GM18861 (cell line): ENCODE data around the gene MLYCD.

Experiments used
- ATAC-seq: cut with Tn5 transposase; IDR thresholded peaks from one replicate; pipeline ENCODE4 v1.9.1; 2021; ENCODE audit not compliant: unreplicated experiment

MLYCD gene

DNA sequence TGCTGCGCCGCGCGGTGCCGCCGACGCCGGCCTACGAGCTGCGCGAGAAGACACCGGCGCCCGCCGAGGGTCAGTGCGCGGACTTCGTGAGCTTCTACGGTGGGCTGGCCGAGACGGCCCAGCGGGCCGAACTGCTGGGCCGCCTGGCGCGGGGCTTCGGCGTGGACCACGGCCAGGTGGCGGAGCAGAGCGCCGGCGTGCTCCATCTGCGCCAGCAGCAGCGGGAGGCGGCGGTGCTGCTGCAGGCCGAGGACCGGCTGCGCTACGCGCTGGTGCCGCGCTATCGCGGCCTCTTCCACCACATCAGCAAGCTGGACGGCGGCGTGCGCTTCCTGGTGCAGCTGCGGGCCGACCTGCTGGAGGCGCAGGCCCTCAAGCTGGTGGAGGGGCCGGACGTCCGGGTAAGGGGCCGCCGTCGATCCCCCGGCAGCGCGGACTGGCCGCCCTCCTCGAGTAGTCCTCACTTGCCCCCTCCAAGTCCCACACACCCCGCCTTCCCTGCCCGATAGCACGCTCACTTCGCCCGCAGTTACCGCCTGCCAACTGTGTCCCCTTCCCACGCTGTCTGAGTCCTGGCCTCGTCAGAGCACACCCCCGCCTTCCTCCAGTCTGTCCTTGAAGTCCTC, 470 bp downstream of the MLYCD start:
- peak; percentile 46 for ATAC-seq

DNA sequence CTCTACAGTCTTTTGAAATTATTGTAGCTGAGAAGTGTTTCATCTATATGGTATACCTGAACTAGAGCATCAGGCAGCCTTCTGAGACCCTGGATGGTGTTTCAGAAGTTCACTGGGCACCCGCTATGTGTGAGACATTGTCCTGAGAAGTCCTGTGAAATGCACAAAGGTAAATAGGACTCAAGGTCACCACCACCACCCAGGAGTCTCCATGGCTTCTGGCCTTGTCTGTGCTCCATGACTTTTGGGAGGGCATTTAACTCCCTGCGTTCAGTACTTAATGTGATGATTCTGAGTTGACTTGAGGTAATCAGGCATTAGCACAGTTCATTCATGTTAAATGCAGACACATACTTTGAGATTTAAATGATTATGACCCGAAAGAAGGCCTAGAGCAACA, 1.1 kb downstream of the MLYCD start:
- no peak for ATAC-seq

DNA sequence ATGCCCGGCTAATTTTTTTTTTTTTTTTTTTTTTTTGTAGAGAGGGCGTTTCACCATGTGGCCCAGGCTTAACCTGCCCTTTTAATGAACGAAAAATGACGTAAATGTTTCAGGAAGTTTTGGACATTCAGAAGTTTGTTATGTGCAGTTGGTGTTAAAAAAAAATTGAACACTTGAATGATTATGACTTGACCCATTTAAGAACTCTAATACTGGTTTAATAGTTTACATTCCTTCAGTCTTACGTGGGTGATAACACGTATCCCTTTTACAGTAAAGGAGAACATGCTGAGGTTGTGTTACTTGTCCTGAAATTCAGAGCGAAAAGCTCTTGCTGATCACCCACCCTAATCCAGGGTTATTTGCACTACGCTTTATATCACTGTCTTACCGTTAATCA, 1.7 kb downstream of the MLYCD start:
- no peak for ATAC-seq

DNA sequence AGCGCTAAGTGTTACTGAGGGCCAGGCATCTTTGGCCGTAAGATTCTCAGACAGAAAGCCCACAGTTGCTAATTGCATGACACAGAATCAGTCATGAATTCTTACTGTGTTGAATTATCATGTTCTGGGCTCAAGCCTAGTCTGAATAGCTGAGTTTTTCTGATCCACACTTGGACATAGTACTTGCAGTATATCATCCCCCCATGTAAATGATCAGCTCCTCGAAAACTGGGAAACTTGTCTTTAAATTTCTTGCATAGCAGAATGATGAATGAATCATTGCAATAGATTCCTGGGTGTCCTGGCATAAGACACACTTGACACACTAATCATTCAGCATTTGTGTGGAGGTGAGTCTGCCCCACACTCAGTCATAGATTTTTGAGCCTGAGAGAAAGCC, 2.2 kb downstream of the MLYCD start:
- no peak for ATAC-seq

DNA sequence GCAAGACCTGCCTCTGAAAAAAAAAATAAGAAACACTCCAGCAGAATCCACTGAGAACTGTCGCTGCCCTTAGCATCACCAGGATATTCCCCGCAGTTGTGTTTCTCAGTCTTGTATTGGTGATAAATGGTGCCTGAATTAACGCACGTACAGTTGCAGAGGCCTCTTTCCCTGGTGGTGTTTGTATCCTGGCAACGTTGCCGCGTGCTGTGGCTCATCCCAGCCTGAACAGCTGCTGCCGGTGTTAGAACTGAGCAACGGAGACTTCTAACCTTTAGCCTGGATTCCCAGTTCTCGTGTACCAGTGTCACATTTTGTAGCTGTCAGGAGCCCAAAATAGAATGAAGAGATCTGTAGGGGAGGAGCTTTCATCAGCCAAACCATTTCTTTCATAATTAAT, 4.8 kb downstream of the MLYCD start:
- ATAC-seq = no peak

DNA sequence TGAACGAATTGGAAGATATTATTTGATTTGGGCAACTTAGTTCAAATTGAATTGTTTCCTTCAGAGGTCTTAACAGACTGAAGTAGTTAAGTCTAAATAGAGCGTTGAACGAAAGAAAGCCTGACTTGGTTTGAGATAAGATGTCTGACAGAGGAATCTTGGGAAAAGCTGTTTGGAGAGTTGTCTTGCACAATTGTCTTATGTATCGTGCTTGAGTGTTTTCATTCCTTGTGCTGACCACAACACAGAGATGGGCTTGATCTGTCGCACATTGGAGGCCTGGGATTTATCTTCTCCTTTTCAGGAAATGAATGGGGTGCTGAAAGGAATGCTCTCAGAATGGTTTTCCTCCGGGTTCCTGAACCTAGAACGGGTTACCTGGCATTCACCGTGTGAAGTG, 7.8 kb downstream of the MLYCD start:
- no peak for ATAC-seq

DNA sequence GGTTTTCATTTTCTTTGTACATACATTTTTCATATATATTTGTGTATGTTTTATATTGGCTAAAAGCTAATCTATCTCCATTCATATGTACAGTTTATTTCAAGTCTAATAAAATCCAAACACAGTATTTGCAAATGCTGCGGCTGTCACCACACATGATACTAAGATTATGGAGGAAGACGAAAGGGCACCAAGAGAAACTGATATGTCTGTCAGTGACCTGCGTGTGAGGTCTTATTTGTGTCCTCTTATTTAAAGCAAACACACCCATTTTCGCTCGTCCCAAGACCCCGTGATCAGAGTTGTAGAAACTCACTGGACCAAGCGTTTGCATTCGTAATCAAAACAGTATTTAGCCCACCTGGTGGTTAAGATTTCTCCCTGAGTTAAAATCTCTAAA, 8.2 kb downstream of the MLYCD start:
- ATAC-seq = no peak

DNA sequence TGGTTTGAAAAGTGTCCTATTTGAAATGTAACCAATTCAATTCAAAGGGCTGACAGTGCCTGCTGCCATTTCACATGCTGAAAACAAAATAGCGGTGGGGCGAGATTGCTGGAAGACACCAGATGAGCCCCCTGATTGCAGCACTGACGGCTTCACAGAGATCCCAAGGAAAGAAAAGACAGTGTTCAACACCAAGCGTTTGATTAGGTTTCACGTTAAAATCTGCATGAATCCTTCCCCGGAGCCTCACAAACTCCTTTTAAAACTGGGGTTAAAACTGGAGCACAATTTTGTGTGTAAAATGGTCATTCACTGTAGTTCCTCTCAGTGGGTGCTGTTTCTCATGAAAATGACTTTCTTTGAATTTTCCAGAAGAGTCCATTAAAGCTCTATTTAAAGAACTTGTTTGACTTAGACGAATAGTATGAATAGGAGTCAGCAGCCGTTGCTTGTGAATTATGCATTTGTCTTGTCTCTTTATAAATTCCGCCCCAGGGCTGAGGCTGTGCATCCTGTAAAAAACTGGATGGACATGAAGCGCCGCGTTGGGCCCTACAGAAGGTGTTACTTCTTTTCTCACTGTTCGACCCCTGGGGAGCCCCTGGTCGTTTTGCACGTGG, 8.8 kb downstream of the MLYCD start:
- ATAC-seq = no peak

DNA sequence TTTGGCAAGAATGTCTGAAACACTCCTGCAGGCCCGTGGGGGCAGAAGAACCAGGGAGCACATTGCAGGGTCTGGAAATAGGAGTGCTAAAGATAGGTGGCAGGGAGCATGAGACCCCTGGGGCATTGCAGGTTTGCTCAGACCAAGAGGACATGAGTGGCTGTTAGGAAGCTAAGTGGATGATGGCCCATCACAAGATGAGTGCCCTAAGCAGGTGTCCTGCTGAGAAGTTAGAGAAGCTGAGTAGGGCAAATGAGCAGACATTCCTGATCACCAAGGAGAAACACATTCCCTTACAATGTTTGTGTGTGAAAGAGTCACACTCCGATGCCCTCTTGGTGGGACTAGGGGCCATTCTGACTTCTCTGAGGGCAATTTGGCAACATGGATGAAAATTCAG, 9.9 kb downstream of the MLYCD start:
- ATAC-seq = no peak

DNA sequence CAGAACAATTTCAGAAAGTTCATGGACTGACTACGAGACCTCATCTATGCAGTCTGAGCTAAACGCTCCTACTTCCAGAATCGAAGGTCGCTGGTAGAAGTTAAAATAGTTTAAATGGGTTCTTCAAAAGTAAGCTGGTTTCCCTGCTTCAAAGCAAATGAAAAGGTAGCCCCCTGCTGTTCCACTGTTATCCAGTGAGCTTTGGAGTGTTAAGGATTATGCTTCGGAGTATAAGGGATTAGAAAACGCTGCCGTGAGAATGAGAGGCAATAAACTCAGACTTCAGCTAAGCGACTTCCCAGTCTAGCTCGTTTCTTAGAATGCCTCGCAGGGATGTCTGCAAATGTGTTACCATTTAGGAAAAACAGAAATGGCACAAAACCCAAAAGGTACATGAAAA, 12.4 kb downstream of the MLYCD start:
- no peak for ATAC-seq

DNA sequence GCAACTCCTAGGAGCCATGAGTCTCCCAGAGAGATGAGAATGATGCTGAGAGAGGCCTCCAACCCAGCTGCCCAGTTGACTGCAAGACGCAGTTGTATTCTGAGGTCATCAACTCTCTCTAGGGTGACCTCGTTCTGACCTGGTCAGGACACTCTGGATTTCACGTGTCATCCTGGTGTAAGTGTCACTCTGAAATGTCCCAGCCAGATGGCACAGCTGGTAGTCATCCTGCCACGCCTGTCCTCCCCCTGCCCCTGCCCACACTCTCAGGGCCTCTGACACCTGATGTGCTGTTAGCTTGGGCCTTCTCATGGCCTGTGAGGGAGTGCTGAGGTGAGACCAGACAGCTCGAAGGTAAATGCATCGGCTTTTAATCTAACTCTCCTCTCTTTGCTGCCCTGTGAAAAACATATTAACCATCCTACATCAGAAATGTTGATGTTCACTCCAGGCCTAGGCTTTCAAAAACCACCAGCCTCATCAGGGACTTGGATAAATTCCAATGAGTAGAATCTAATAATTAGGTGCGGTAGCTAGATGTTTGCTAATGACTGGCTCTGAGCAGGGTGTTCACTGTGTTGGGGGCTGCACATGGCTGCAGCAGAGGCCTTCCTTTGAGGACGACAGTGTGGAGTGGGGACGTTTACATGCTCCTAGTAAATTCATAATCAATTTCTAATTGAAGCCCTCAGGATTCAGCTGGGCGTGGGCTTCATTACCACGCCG, 13.8 kb downstream of the MLYCD start:
- ATAC-seq = no peak

DNA sequence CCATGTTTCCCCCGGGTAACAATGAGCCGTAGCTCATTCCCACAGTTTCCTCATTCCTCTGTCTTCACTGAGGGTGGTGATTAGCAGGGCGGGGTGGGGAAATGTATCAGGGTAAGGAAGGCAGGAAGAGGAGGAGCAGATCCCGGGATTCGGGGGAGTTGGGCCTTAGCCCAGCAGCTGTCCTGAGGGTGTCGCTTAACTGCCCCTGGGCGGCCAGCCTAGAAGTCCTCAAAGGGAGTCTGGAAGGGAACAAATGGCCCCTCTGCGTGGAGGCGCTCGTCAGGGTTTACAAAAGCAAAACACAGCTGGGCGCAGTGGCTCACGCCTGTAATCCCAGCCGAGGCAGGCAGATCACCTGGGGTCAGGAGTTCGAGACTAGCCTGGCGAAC, 14.3 kb downstream of the MLYCD start:
- no peak for ATAC-seq

DNA sequence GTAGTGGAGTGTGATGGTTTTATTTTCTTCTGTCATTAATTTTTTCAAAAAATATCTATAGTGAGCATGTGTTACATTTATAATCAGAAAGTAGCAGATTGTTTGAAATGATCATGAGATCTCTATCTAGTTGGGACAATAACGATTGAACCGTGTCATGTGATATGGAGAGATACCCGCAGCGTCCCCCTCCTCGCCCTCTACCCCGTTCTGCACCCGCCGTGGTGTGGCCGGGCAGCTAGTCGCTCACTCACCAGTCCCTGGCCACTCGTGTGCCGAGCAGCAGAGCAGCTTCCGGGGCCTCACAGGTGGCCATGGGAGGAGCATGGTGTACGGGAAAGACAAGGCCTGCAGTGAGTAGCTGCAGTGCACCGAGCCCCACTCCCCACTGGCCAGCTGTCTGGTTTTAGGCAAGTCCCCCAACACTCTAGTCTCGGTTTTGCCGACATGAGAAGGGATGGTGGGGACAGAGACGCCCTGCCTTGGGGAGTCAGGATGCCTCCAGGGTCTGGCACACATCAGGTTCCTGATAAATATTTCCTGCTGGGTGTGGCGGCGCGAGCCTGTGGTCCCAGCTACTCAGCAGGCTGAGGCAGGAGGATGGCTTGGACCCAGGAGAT, 15.3 kb downstream of the MLYCD start:
- ATAC-seq = no peak

DNA sequence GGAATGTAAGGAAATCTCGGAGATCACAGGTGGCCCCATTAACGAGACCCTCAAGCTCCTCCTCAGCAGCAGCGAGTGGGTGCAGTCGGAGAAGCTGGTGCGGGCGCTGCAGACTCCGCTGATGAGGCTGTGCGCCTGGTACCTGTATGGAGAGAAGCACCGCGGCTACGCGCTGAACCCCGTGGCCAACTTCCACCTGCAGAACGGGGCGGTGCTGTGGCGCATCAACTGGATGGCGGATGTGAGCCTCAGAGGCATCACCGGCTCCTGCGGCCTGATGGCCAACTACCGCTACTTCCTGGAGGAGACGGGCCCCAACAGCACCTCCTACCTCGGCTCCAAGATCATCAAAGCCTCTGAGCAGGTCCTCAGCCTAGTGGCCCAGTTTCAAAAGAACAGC, 16.2 kb downstream of the MLYCD start:
- no peak for ATAC-seq

DNA sequence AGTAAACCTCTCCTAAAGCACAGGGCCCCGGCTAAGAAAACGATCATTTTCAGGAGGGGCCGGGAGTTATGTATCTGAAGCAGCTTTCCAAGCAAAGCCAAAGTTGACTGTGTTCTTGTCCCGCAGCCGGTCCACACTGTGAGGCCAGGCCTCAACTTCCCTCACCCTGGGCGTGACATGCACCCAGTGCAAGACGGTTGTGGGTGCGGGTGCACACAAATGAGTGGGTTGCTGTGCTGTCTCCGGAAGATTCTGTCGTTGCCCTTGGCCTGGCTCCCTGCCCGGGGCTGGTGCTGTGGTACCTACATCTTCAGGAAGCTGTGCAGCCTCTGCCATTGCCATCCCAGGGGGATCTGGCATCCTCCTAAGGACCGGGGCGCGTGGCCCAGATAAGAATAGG, 16.6 kb downstream of the MLYCD start:
- no peak for ATAC-seq

DNA sequence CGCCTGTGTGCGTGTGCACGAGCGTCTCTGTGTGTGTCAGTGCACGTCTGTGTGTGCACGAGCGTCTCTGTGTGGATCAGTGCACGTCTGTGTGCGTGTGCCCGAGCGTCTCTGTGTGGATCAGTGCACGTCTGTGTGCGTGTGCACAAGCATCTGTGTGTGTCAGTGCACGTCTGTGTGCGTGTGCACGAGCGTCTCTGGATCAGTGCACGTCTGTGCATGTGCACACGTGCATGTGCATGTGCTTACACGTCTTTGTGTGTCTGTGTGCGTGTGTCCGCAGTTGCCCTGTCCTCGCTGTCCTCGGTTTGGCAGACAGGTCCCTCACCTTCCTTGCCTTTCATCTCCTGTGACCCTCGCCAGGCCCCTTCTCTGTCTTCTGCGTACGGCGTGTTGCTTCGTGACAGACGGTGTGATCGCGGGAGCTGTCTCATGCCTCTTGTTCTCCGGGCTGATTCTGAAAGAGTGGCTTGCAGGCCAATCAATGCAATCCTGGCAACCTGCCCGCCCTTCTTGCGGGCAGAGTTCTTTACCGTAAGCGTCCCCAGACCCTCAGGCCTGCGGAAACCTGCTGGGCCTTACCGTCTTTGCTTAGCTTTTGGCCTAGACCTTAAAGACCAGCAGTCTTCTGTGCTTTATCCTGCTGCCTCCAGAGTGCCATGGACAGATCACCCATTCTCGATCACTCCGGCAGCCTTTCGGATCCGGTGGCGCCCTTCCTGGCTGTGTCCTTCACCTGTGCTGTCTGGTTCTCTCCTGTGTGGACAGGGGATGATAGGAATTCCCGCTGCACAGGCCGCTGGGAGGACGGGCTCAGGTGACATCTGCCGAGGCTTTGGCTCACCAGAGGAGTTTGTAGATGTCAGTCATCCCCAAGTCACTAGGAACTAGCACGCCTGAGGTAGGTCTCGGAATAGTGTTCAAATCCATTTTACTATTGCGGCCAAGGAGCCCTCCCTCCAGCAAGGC, 18.5 kb downstream of the MLYCD start:
- no peak for ATAC-seq

DNA sequence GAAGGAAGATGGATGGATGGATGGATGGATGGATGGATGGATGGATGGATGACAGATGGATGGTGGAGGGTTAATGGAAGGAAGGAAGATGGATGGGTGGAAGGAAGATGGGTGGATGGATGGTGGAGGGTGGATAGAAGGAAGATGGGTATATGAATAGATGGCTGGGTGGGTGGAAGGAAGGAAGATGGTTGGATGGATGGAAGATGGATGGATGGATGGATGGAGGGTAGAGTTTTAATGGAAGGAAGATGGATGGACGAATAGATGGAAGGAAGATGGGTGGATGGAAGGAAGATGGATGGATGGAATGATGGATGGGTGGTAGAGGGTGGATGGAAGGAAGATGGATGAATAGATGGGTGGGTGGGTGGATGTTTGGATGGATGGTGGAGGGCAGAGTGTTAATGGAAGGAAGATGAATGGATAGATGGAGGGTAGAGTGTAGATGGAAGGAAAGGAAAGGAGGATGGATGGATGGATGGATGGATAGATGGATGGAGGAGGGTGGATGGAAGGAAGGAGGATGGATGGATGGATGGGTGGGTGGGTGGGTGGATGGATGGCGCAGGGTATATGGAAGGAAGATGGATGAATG, 22.1 kb downstream of the MLYCD start:
- no peak for ATAC-seq

DNA sequence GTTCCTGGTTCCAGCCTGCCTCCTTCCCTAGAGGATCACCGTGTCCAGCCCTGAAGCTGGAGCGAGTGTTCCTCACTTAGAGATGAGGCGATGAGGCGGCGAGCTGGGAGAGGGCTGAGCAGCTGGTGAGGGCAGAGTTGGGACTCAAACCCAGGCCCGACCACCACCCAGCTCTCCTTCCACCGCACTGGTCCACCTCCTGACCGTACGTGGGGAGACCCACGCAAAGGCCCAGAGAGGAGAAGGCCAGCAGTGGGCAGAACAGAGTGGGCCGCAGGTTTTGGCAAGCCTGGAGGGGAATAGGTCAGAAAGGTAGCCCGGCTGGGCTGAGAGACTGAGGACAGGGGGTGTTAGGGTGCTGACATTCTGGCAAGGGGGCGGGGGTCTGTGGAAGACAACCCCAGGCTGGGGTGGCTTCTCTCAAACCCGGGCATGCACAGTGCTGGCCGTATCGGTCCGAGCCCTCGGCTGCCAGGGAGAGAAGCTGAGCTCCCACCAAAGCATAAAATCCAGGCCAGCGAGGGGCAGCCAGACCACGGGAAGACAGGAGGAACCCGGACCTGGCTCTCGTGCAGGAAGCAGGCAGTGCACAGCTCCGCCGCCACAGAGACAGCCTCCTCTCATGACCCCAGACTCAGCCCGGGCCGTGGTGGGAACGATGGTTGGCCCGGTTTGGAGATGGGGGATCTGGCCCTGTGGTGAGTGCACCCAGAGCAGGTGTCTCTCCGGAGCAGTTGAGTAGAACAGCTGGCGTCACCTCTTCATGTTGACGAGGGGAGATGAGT, 24.9 kb downstream of the MLYCD start:
- ATAC-seq = no peak

DNA sequence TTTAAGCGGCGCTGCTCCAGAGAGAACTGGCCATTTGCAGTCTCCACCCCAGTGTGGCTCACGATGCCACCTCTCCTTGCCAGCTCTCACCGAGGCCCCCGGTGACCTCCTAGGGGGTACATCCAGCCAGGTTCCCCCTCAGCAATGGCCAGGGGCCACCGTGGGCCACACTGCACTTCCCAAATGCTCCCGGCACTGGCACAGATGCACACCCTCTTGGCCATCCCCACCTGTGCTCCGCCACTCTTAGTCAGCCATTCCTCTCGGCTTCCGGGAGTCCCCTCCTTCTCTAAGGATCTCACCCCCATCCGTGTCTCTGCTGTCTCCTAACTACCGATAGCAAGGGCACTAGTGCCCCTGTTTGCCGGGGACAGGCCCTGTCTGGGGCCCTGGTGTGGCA, 25.8 kb downstream of the MLYCD start:
- no peak for ATAC-seq
